HCT116 (cell line): ENCODE data around the gene CTNNAL1. TPM values are rescaled to one million over a fixed set of nuclear protein-coding genes. Genes with fewer than 3 reads are reported as not detected.

Experiments used
- ATAC-seq: fragments of 200-7000 bp; cut with Tn5 transposase; 2 replicates; pipeline ENCODE4 v1.9.1; 2020; ENCODE audit warnings: mild to moderate bottlenecking, moderate library complexity
- BruUV-seq: library from RNA; stranded (reverse); fragments of 400-500 nt; replicated peaks from 2 replicates; lab custom pipeline; 2021; lab: Mats Ljungman, UMichigan
- CTCF ChIA-PET: fragments of 300-600 bp; sonication (Branson Sonifier 250); formaldehyde crosslinking; loops from one replicate; lab custom pipeline; 2021; ENCODE audit warnings: antibody characterized with exemption; lab: Charles Lee
- POLR2A ChIA-PET: fragments of 300-600, 350-600 bp; sonication (Branson Sonifier 250); formaldehyde crosslinking; loops from one replicate; lab custom pipeline; 2021; ENCODE audit warnings: antibody characterized with exemption; lab: Charles Lee
- RAD21 ChIA-PET, 2 experiments: fragments of 300-600 bp; sonication (Branson Sonifier 250); formaldehyde crosslinking; loops; one replicate each; lab custom pipeline; 2023; ENCODE audit warnings: low total read pairs in 2 of 2; ENCODE audit not compliant: uncharacterized antibody in 2 of 2, unreplicated experiment in 2 of 2, low non-redundant PET in 1 of 2; lab: Charles Lee
- DNase-seq: peaks from one replicate; pipeline ENCODE4 v3.0.0-alpha.2; 2010; ENCODE audit warnings: low read depth, low spot score
- H2AFZ ChIP-seq: fragments of 200-600 bp; shearing (Covaris generic), sonication (generic); 2 replicates; pipeline ENCODE4 v1.6.1; 2017; ENCODE audit warnings: low read depth, mixed run types, mixed read lengths, antibody characterized with exemption, low read length; ENCODE audit not compliant: poor library complexity, severe bottlenecking
- H3K27ac ChIP-seq: 2 replicates; pipeline ENCODE4 v1.5.1; 2012; ENCODE audit warnings: low read depth, low read length
- H3K27me3 ChIP-seq: fragments of 200-600 bp; sonication (generic); 2 replicates; pipeline ENCODE4 v1.6.1; 2016; ENCODE audit warnings: mixed run types, low read length, mixed read lengths; ENCODE audit not compliant: insufficient read depth
- H3K36me3 ChIP-seq, 2 experiments: fragments of 200-500 bp in 1 of 2; fragments of 200-600 bp in 1 of 2; sonication (Bioruptor generic) in 1 of 2; sonication (generic) in 1 of 2; 2 replicates each; pipeline versions ENCODE4 v1.5.1 to v1.6.1; 2014 to 2016; ENCODE audit warnings: low read length in 2 of 2, inconsistent platforms in 1 of 2, mixed read lengths in 1 of 2, mixed run types in 1 of 2; ENCODE audit not compliant: insufficient read depth in 2 of 2, control insufficient read depth in 1 of 2
- H3K4me1 ChIP-seq, 2 experiments: fragments of 200-600 bp in 1 of 2; sonication (generic) in 1 of 2; 2 replicates each; pipeline versions ENCODE4 v1.5.1 to v1.6.1; 2012 to 2017; ENCODE audit warnings: low read length in 2 of 2, inconsistent platforms in 1 of 2, mild to moderate bottlenecking in 1 of 2, mixed read lengths in 1 of 2, mixed run types in 1 of 2, moderate library complexity in 1 of 2; ENCODE audit not compliant: insufficient read depth in 2 of 2, control insufficient read depth in 1 of 2
- H3K4me2 ChIP-seq: fragments of 200-600 bp; sonication (generic); 2 replicates; pipeline ENCODE4 v1.6.1; 2017; ENCODE audit warnings: mixed run types, low read length, mixed read lengths
- H3K4me3 ChIP-seq, 2 experiments: fragments of 200-600 bp in 1 of 2; sonication (generic) in 1 of 2; replicated peaks in 1 of 2; 2 replicates each; pipeline ENCODE4 v1.5.1; 2011 to 2016; ENCODE audit warnings: low read length in 2 of 2, control low read depth in 1 of 2, low read depth in 1 of 2, mild to moderate bottlenecking in 1 of 2, mixed read lengths in 1 of 2, mixed run types in 1 of 2
- H3K79me2 ChIP-seq: fragments of 200-600 bp; sonication (generic); 2 replicates; pipeline ENCODE4 v1.6.1; 2017; ENCODE audit warnings: mild to moderate bottlenecking, mixed run types, low read length, moderate library complexity, mixed read lengths; ENCODE audit not compliant: insufficient read depth
- H3K9ac ChIP-seq: fragments of 200-600 bp; sonication (generic); 2 replicates; pipeline ENCODE4 v1.6.1; 2016; ENCODE audit warnings: low read length, mixed read lengths
- H3K9me2 ChIP-seq: fragments of 200-600 bp; sonication (generic), shearing (Covaris generic); 2 replicates; pipeline ENCODE4 v1.6.1; 2017; ENCODE audit warnings: mixed run types, mild to moderate bottlenecking, moderate library complexity; ENCODE audit not compliant: insufficient read depth
- H3K9me3 ChIP-seq, 2 experiments: fragments of 200-500 bp in 1 of 2; fragments of 200-600 bp in 1 of 2; sonication (Bioruptor generic) in 1 of 2; sonication (generic) in 1 of 2; 2 replicates each; pipeline ENCODE4 v1.6.1; 2014 to 2017; ENCODE audit warnings: low read length in 2 of 2, mixed read lengths in 2 of 2, inconsistent platforms in 1 of 2, low read depth in 1 of 2, mild to moderate bottlenecking in 1 of 2, mixed run types in 1 of 2, moderate library complexity in 1 of 2; ENCODE audit not compliant: control insufficient read depth in 1 of 2, insufficient read depth in 1 of 2
- H4K20me1 ChIP-seq: fragments of 200-600 bp; sonication (generic), shearing (Covaris generic); 2 replicates; pipeline ENCODE4 v1.6.1; 2017; ENCODE audit warnings: mixed run types, mild to moderate bottlenecking, moderate library complexity; ENCODE audit not compliant: insufficient read depth
- EZH2phosphoT487 ChIP-seq: fragments of 200-600 bp; IDR thresholded peaks from 2 replicates; pipeline ENCODE4 v1.6.1; 2018; ENCODE audit warnings: antibody characterized with exemption, borderline replicate concordance
- JUND ChIP-seq: IDR thresholded peaks from 2 replicates; pipeline ENCODE4 v1.6.1; 2012
- REST ChIP-seq: IDR thresholded peaks from 2 replicates; pipeline ENCODE4 v1.6.1; 2012; ENCODE audit warnings: low read depth
- SP1 ChIP-seq: IDR thresholded peaks from 2 replicates; pipeline ENCODE4 v1.6.1; 2012; ENCODE audit warnings: low read depth
- TCF7L2 ChIP-seq: IDR thresholded peaks from 2 replicates; pipeline ENCODE4 v1.7.0; 2011; ENCODE audit warnings: borderline replicate concordance, inconsistent platforms; ENCODE audit not compliant: insufficient read depth, insufficient read length; ENCODE audit errors: extremely low read depth
- ZNF274 ChIP-seq: fragments of 200-500 bp; sonication (Bioruptor generic); IDR thresholded peaks from 2 replicates; pipeline ENCODE4 v1.6.1; 2014; ENCODE audit warnings: mild to moderate bottlenecking, low read depth, low read length, inconsistent platforms
- intact Hi-C: fragments of 100-400 bp; cut with micrococcal nuclease; formaldehyde crosslinking; loops from 2 replicates; pipeline ENCODE4 v1.10.0; 2022
- total RNA-seq: library from RNA; stranded (reverse); gene quantifications from one replicate; pipeline ENCODE4 v1.2.1, GENCODE V29; 2021; ENCODE audit not compliant: unreplicated experiment

CTNNAL1 gene
- total RNA-seq, 1 experiment from 2014 or later = 87.2 TPM

DNA sequence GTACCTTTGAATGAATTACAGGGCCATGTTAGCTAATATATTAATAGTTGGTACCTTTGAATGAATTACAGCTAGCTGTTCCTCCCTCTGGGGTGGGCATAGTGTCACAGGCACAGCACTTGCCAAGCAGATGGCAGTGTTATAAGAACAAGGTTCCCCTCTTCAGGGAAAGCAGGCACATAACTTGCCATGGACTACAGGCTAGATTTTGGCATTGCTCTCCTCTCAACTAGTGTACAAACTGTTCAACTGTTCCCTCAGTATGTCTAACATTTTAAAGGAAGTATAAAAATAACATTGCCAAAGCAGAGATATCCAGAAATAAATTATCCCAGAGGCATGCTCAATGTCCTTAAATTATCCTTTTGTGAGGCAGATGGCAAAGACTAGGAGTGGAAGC is 45.4 kb downstream of the CTNNAL1 start:
- no peak for TF ChIP-seq EZH2phosphoT487
- TF ChIP-seq ZNF274 = no peak
- no peak for TF ChIP-seq TCF7L2
- TF ChIP-seq, all 23 proteins: peak for 0
- Histone ChIP-seq H3K9me3 (no peaks in the 10 kb centered on the region), H3K9ac (no peak overlapping the region), H3K9me2 (no peaks in the 10 kb centered on the region), H3K27ac (no peak overlapping the region), H3K79me2 (no peaks in the 10 kb centered on the region), H3K4me2 (no peak overlapping the region), H4K20me1 (no peaks in the 10 kb centered on the region), H3K36me3 (peaks cover 3 to 22% of the 10 kb centered on the region in 2 experiments; a peak in 2 of 4 replicates), H3K4me1 (no peaks in the 10 kb centered on the region), H3K27me3 (no peaks in the 10 kb centered on the region), H2AFZ (no peak overlapping the region), H3K4me3 (no peak overlapping the region)
- RAD21 ChIA-PET = no interaction called here
- intact Hi-C loops = no loop called here
- no TSS peak for BruUV-seq
- no peak for ATAC-seq
- POLR2A ChIA-PET = no interaction called here
- CTCF ChIA-PET = interaction anchor here (2.6 kb wide), 1 partner anchor 14 kb away, joined by 8 read pairs; no protein-coding TSS in a partner anchor
- DNase-seq = no peak

DNA sequence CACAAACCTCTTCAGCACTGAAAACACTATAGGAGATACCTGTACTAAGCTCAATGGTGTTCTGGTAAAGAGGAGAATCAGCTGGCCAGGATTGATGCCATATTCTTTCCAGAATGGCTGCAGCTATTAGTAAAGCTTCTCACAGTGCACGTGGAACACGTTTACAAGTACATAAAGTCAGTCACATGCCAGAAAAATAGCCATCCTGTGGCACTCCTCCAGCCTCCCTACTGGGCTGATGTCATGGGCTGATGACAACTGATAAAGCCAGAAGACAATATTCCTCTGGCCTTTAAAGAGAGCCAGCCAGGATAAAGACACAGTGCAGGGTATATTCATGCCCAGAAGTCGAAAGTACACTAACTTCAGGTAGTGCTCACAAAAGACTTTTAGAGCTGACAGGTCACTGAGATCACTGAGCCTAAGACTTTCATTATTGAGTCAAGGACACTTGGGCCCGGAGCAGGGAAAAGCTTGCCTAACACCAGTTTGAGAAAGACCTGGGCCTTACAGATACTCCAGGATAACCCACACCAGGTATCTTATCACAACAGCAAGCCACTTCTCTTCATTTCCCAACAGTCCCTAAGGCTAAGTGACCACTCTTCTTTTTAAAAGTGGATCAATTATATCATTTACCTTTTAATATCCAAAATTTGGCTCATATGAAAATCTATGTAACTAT is 49.7 kb downstream of the CTNNAL1 start:
- DNase-seq (no peak), ATAC-seq (no peak)
- TF ChIP-seq REST = no peak
- TF ChIP-seq JUND = no peak
- no peak for TF ChIP-seq SP1
- RAD21 ChIA-PET = no interaction called here
- H3K4me1 ChIP-seq = no peaks in the 10 kb centered on the region
- H4K20me1 ChIP-seq = no peaks in the 10 kb centered on the region
- no peaks in the 10 kb centered on the region for H3K27me3 ChIP-seq
- intact Hi-C loops = no loop called here
- no peak overlapping the region for H3K9ac ChIP-seq
- no peaks in the 10 kb centered on the region for H3K9me2 ChIP-seq
- H2AFZ ChIP-seq = no peak overlapping the region
- no peak overlapping the region for H3K27ac ChIP-seq
- no peaks in the 10 kb centered on the region for H3K79me2 ChIP-seq
- no peak overlapping the region for H3K4me3 ChIP-seq
- POLR2A ChIA-PET = no interaction called here
- H3K9me3 ChIP-seq = no peaks in the 10 kb centered on the region
- no peak overlapping the region for H3K4me2 ChIP-seq
- no TSS peak for BruUV-seq
- H3K36me3 ChIP-seq = peaks cover 5 to 13% of the 10 kb centered on the region in 2 experiments; a peak in 3 of 4 replicates
- CTCF ChIA-PET = interaction anchor here (2.6 kb wide), 1 partner anchor 9 kb away, joined by 8 read pairs; no protein-coding TSS in a partner anchor
